IMR-90 (cell line): ENCODE measurements around the gene GRK2. TPM values are rescaled to one million over a fixed set of nuclear protein-coding genes. Genes with fewer than 3 reads are reported as not detected.
A peak's percentile ranks its signal among the peaks of the same experiment; 100 is the strongest.

Experiments
- ATAC-seq: fragments of 200-7000 bp; cut with Tn5 transposase; 2 replicates; pipeline ENCODE4 v1.9.1; 2020; ENCODE audit warnings: low read depth, mild to moderate bottlenecking, moderate library complexity
- BruUV-seq: library from RNA; stranded (reverse); fragments of 400-500 nt; replicated peaks from 2 replicates; lab custom pipeline; 2021; lab: Mats Ljungman, UMichigan
- CTCF ChIA-PET: fragments of 300-600 bp; formaldehyde crosslinking; extraction: SDS; loops from one replicate; lab custom pipeline; 2021; ENCODE audit warnings: antibody characterized with exemption; lab: Yijun Ruan, JAX
- POLR2A ChIA-PET: fragments of 300-600 bp; sonication (Branson Sonifier 250); formaldehyde crosslinking; loops from one replicate; lab custom pipeline; 2022; ENCODE audit warnings: antibody characterized with exemption; ENCODE audit not compliant: unreplicated experiment; lab: Charles Lee
- DNase-seq: peaks from one replicate; pipeline ENCODE4 v3.0.0; 2013
- H2AFZ ChIP-seq: replicated peaks from 2 replicates; pipeline ENCODE3; 2013; ENCODE audit warnings: low read length, mild to moderate bottlenecking; ENCODE audit not compliant: poor library complexity
- H2AK5ac ChIP-seq: 2 replicates; pipeline ENCODE4 v1.6.1; 2013; ENCODE audit warnings: low read depth, low read length, inconsistent platforms
- H2AK9ac ChIP-seq: replicated peaks from 2 replicates; pipeline ENCODE3; 2013; ENCODE audit warnings: mild to moderate bottlenecking, low read depth, low read length, moderate library complexity; ENCODE audit not compliant: poor library complexity
- H2BK120ac ChIP-seq: 2 replicates; pipeline ENCODE4 v1.6.1; 2013; ENCODE audit warnings: low read depth, low read length, inconsistent platforms
- H2BK15ac ChIP-seq: 3 replicates; pipeline ENCODE4 v1.6.1; 2013; ENCODE audit warnings: low read depth, low read length, inconsistent platforms
- H2BK20ac ChIP-seq: 2 replicates; pipeline ENCODE4 v1.6.1; 2013; ENCODE audit warnings: low read depth, mild to moderate bottlenecking, inconsistent platforms, low read length, moderate library complexity
- H2BK5ac ChIP-seq: 2 replicates; pipeline ENCODE4 v1.6.1; 2013; ENCODE audit warnings: mild to moderate bottlenecking, low read depth, low read length, inconsistent platforms; ENCODE audit not compliant: poor library complexity, severe bottlenecking
- H3K14ac ChIP-seq: replicated peaks from 2 replicates; pipeline ENCODE4 v1.6.1; 2013; ENCODE audit warnings: low read depth, low read length, inconsistent platforms
- H3K18ac ChIP-seq: 2 replicates; pipeline ENCODE4 v1.6.1; 2013; ENCODE audit warnings: low read depth, low read length, control low read depth
- H3K23ac ChIP-seq: 2 replicates; pipeline ENCODE4 v1.6.1; 2013; ENCODE audit warnings: low read depth, low read length, inconsistent platforms
- H3K27ac ChIP-seq: 2 replicates; pipeline ENCODE4 v1.5.1; 2013; ENCODE audit warnings: mild to moderate bottlenecking, control low read depth, low read length; ENCODE audit not compliant: insufficient read depth
- H3K27me3 ChIP-seq: 2 replicates; pipeline ENCODE4 v1.6.1; 2013; ENCODE audit warnings: low read length; ENCODE audit not compliant: control insufficient read depth, insufficient read depth
- H3K36me3 ChIP-seq: 2 replicates; pipeline ENCODE4 v1.6.1; 2013; ENCODE audit warnings: low read length, mixed read lengths; ENCODE audit not compliant: control insufficient read depth, insufficient read depth
- H3K4ac ChIP-seq: 2 replicates; pipeline ENCODE4 v1.6.1; 2013; ENCODE audit warnings: low read depth, low read length, inconsistent platforms
- H3K4me1 ChIP-seq: 2 replicates; pipeline ENCODE4 v1.6.1; 2013; ENCODE audit warnings: low read length, mixed read lengths; ENCODE audit not compliant: control insufficient read depth, insufficient read depth
- H3K4me2 ChIP-seq: 2 replicates; pipeline ENCODE4 v1.6.1; 2013; ENCODE audit warnings: low read depth, mild to moderate bottlenecking, control low read depth, low read length, moderate library complexity
- H3K4me3 ChIP-seq: 2 replicates; pipeline ENCODE4 v1.5.1; 2013; ENCODE audit warnings: low read depth, mild to moderate bottlenecking, control low read depth, low read length, moderate library complexity; ENCODE audit not compliant: insufficient read depth
- H3K56ac ChIP-seq: 2 replicates; pipeline ENCODE4 v1.6.1; 2013; ENCODE audit warnings: low read length, inconsistent platforms; ENCODE audit not compliant: insufficient read depth; ENCODE audit errors: extremely low read depth
- H3K79me1 ChIP-seq, 2 experiments: 2 replicates each; pipeline ENCODE4 v1.6.1; 2013; ENCODE audit warnings: low read length in 2 of 2, inconsistent platforms in 1 of 2, low read depth in 1 of 2
- H3K9ac ChIP-seq: 2 replicates; pipeline ENCODE4 v1.6.1; 2013; ENCODE audit warnings: low read depth, low read length, control low read depth
- H3K9me1 ChIP-seq: 2 replicates; pipeline ENCODE4 v1.6.1; 2013; ENCODE audit warnings: low read length, inconsistent platforms; ENCODE audit not compliant: insufficient read depth
- H3K9me3 ChIP-seq: 2 replicates; pipeline ENCODE4 v1.6.1; 2013; ENCODE audit warnings: low read length; ENCODE audit not compliant: control insufficient read depth, insufficient read depth
- H4K20me1 ChIP-seq: 2 replicates; pipeline ENCODE4 v1.6.1; 2013; ENCODE audit warnings: low read length, inconsistent platforms; ENCODE audit not compliant: insufficient read depth
- H4K5ac ChIP-seq: 2 replicates; pipeline ENCODE4 v1.6.1; 2013; ENCODE audit warnings: mild to moderate bottlenecking, low read depth, low read length, control low read depth
- H4K8ac ChIP-seq, 2 experiments: 2 replicates each; pipeline ENCODE4 v1.6.1; 2013; ENCODE audit warnings: low read depth in 2 of 2, low read length in 2 of 2, control low read depth in 1 of 2, inconsistent platforms in 1 of 2
- H4K91ac ChIP-seq: 2 replicates; pipeline ENCODE4 v1.6.1; 2013; ENCODE audit warnings: low read depth, low read length, inconsistent platforms; ENCODE audit not compliant: insufficient read depth
- BHLHE40 ChIP-seq: fragments of 150-350 bp; IDR thresholded peaks from 2 replicates; pipeline ENCODE4 v1.6.1; 2016; ENCODE audit warnings: mild to moderate bottlenecking, low read depth, low read length
- CHD1 ChIP-seq: IDR thresholded peaks from 2 replicates; pipeline ENCODE4 v1.6.1; 2012; ENCODE audit warnings: low read depth, low read length, improper control_type of control experiment
- MAFK ChIP-seq: IDR thresholded peaks from 2 replicates; pipeline ENCODE4 v1.6.1; 2012; ENCODE audit warnings: low read depth, low read length, improper control_type of control experiment
- MAZ ChIP-seq: IDR thresholded peaks from 2 replicates; pipeline ENCODE4 v1.6.1; 2012; ENCODE audit warnings: low read depth, mild to moderate bottlenecking, low read length, improper control_type of control experiment, moderate library complexity, borderline replicate concordance
- MXI1 ChIP-seq: IDR thresholded peaks from 2 replicates; pipeline ENCODE4 v1.6.1; 2012; ENCODE audit warnings: low read depth, mild to moderate bottlenecking, low read length, moderate library complexity, borderline replicate concordance
- NFE2L2 ChIP-seq: fragments of 150-350 bp; IDR thresholded peaks from 2 replicates; pipeline ENCODE4 v1.6.1; 2016; ENCODE audit warnings: low read depth, mild to moderate bottlenecking, low read length
- RAD21 ChIP-seq: IDR thresholded peaks from 2 replicates; pipeline ENCODE4 v1.6.1; 2012; ENCODE audit warnings: low read length, improper control_type of control experiment
- RCOR1 ChIP-seq: IDR thresholded peaks from 2 replicates; pipeline ENCODE4 v1.6.1; 2012; ENCODE audit warnings: mild to moderate bottlenecking, low read length, improper control_type of control experiment; ENCODE audit not compliant: insufficient replicate concordance
- RFX5 ChIP-seq: IDR thresholded peaks from 2 replicates; pipeline ENCODE4 v1.8.0; 2012; ENCODE audit warnings: low read depth, mild to moderate bottlenecking, low read length, moderate library complexity
- SMC3 ChIP-seq: fragments of 150-350 bp; IDR thresholded peaks from 2 replicates; pipeline ENCODE4 v1.6.1; 2016; ENCODE audit warnings: low read depth, mild to moderate bottlenecking, antibody characterized with exemption, low read length, moderate library complexity
- WGBS, 2 experiments: methylation state at CpG; one replicate each; pipeline versions ENCODE4 v1.1.5 to v1.1.7; 2013; ENCODE audit warnings: missing lambda C conversion rate in 2 of 2; ENCODE audit not compliant: insufficient read length in 1 of 2; ENCODE audit errors: extremely low coverage in 2 of 2; 5-methylcytosine and 5-hydroxymethylcytosine counted together
- dilution Hi-C: fragments of 300-500 bp; cut with HindIII; formaldehyde crosslinking; loops from one replicate; pipeline ENCODE4 v1.14.3; 2018; ENCODE audit warnings: low sequenced_read_pairs; ENCODE audit not compliant: unreplicated experiment
- in situ Hi-C: fragments of 300-500 bp; cut with MboI; formaldehyde crosslinking; loops from 3 replicates; pipeline ENCODE4 v1.14.3; 2019; ENCODE audit warnings: low sequenced_read_pairs, inconsistent platforms, mixed read lengths
- intact Hi-C: fragments of 100-400 bp; cut with micrococcal nuclease; formaldehyde crosslinking; loops from 2 replicates; pipeline ENCODE4 v1.10.0; 2022
- polyA plus RNA-seq, 3 experiments: library from polyadenylated mRNA; depleted of rRNA; stranded (reverse); fragments of >200 nt; gene quantifications; 2 replicates each; pipeline ENCODE4 v1.2.3, GENCODE V29; 2012; ENCODE audit warnings: low replicate concordance in 1 of 3
- total RNA-seq: library from RNA; depleted of rRNA; stranded (reverse); fragments of >200 nt; gene quantifications from 2 replicates; pipeline ENCODE4 v1.2.3, GENCODE V29; 2012
- TF ChIP-seq, protein P1 (sequence below): fragments of 150-350 bp; IDR thresholded peaks from 2 replicates; pipeline ENCODE4 v1.6.1; 2017; ENCODE audit warnings: mild to moderate bottlenecking, antibody characterized with exemption, low read length, low read depth
- TF ChIP-seq, protein P2 (sequence below): fragments of 150-350 bp; IDR thresholded peaks from 2 replicates; pipeline ENCODE4 v1.6.1; 2016; ENCODE audit warnings: low read depth, mild to moderate bottlenecking, low read length, moderate library complexity, borderline replicate concordance

Gene GRK2
- total and polyA plus RNA-seq, 2 of the 4 experiments (the other 2 are of a cell fraction): 26.7 to 41.8 TPM

DNA sequence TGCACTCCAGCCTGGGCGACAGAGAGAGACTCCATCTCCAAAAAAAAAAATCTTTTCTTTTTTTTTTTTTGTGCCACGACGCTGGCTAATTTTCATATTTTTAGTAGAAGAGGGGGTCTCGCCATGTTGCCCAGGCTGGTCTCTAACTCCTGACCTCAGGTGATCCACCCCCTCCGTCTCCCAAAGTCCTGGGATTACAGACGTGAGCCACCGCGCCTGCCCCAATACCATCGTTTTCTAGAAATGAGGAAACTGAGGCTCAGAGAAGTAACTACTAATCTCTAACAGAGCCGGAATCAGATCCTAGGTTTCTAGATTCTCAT lies 50.6 kb downstream of the GRK2 start:
- CTCF ChIA-PET: interaction anchor here (0.7 to 1.6 kb wide), 12 partner anchors 8 to 236 kb away, joined by 3 to 13 read pairs (median 5); partner anchors contain the start of genes GRK2 and SSH3
- H3K79me1 ChIP-seq: no peaks in the 10 kb centered on the region; a peak in 1 of 4 replicates
- no peak overlapping the region for H4K91ac ChIP-seq
- BruUV-seq: no TSS peak
- POLR2A ChIA-PET: interaction anchor here (1.4 kb wide), 1 partner anchor 55 kb away, joined by 7 read pairs; no protein-coding TSS in a partner anchor
- 0 out of 2 replicates have a peak, but pooled peaks cover 2% of the 10 kb centered on the region for H3K4me1 ChIP-seq
- H2AK9ac ChIP-seq: no peak overlapping the region
- DNase-seq: no peak
- H3K27me3 ChIP-seq: no peaks in the 10 kb centered on the region
- no peaks in the 10 kb centered on the region; the same call in 1 of the 2 replicates for H3K36me3 ChIP-seq
- dilution Hi-C loops (no loop called here), intact Hi-C loops (loop anchor here (1.0 kb wide), 3 partner anchors 51 to 236 kb away; partner anchors contain the start of gene GRK2), in situ Hi-C loops (loop anchor here (5.0 to 10.0 kb wide), 2 partner anchors 55 to 232 kb away; no protein-coding TSS in a partner anchor)
- peak overlapping the region; percentile 67 for H3K4me3 ChIP-seq
- H3K27ac ChIP-seq: peak overlapping the region; percentile 42
- peak overlapping the region; percentile 16; the same call in 1 of the 2 replicates for H3K18ac ChIP-seq
- H4K8ac ChIP-seq: peak overlapping the region; percentile 22 to 90; a peak in 2 of 4 replicates
- H3K9ac ChIP-seq: peak overlapping the region; percentile 43
- H3K4ac ChIP-seq: peak overlapping the region; percentile 54
- H3K4me2 ChIP-seq: peak overlapping the region; percentile 59
- H3K9me3 ChIP-seq: no peaks in the 10 kb centered on the region
- peak overlapping the region; percentile 51 for H4K5ac ChIP-seq
- no peak overlapping the region for H2AK5ac ChIP-seq
- peak overlapping the region; percentile 98 for H2AFZ ChIP-seq
- no peak overlapping the region for H3K56ac ChIP-seq
- 0 out of 2 replicates have a peak overlapping the region, but pooled peaks have one; percentile 18 for H3K23ac ChIP-seq
- peak overlapping the region; percentile 9; the same call in 1 of the 2 replicates for H2BK120ac ChIP-seq
- no peak for TF ChIP-seq MAFK
- no peak for TF ChIP-seq RAD21
- no peak for TF ChIP-seq SMC3
- TF ChIP-seq BHLHE40: no peak
- no peak for TF ChIP-seq NFE2L2
- TF ChIP-seq RFX5: no peak
- TF ChIP-seq CHD1: no peak
- no peak for TF ChIP-seq MXI1
- TF ChIP-seq RCOR1: no peak
- TF ChIP-seq, protein P1, sequence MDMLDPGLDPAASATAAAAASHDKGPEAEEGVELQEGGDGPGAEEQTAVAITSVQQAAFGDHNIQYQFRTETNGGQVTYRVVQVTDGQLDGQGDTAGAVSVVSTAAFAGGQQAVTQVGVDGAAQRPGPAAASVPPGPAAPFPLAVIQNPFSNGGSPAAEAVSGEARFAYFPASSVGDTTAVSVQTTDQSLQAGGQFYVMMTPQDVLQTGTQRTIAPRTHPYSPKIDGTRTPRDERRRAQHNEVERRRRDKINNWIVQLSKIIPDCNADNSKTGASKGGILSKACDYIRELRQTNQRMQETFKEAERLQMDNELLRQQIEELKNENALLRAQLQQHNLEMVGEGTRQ: no peak
- TF ChIP-seq, protein P2, sequence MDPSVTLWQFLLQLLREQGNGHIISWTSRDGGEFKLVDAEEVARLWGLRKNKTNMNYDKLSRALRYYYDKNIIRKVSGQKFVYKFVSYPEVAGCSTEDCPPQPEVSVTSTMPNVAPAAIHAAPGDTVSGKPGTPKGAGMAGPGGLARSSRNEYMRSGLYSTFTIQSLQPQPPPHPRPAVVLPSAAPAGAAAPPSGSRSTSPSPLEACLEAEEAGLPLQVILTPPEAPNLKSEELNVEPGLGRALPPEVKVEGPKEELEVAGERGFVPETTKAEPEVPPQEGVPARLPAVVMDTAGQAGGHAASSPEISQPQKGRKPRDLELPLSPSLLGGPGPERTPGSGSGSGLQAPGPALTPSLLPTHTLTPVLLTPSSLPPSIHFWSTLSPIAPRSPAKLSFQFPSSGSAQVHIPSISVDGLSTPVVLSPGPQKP: no peak
- TF ChIP-seq MAZ: no peak
- WGBS, 2 experiments: 0% methylated on average over 1 of the region's 10 CpGs; no CpG with 5 or more reads in 1 of the 2 experiments
- peak overlapping the region; percentile 47 for H2BK5ac ChIP-seq
- H4K20me1 ChIP-seq: no peaks in the 10 kb centered on the region; the same call in 1 of the 2 replicates
- no peak for ATAC-seq
- H3K14ac ChIP-seq: 0 out of 2 replicates have a peak overlapping the region, but pooled peaks have one; percentile 45
- no peak overlapping the region for H2BK20ac ChIP-seq
- no peak overlapping the region for H2BK15ac ChIP-seq
- H3K9me1 ChIP-seq: peaks cover 3% of the 10 kb centered on the region; the same call in 1 of the 2 replicates
